Osteoblast (primary cell): ENCODE measurements around the gene PPARGC1A. TPM values are rescaled to one million over a fixed set of nuclear protein-coding genes. Genes with fewer than 3 reads are reported as not detected.

Experiments used
- DNase-seq: peaks from one replicate; pipeline ENCODE4 v3.0.0; 2011; ENCODE audit warnings: low spot score, mixed read lengths; ENCODE audit not compliant: insufficient read length; ENCODE audit errors: missing footprints
- H2AFZ ChIP-seq: 2 replicates; pipeline ENCODE4 v1.6.0; 2011; ENCODE audit warnings: mild to moderate bottlenecking, low read length
- H3K27ac ChIP-seq: 2 replicates; pipeline ENCODE4 v1.5.1; 2011; ENCODE audit warnings: mild to moderate bottlenecking, low read depth, low read length, moderate library complexity
- H3K27me3 ChIP-seq: 2 replicates; pipeline ENCODE4 v1.6.0; 2012; ENCODE audit warnings: mild to moderate bottlenecking, control low read depth, inconsistent platforms, low read length, moderate library complexity; ENCODE audit not compliant: insufficient read depth
- H3K36me3 ChIP-seq: 2 replicates; pipeline ENCODE4 v1.5.1; 2011; ENCODE audit warnings: mild to moderate bottlenecking, low read length, control low read depth, moderate library complexity; ENCODE audit not compliant: insufficient read depth
- H3K4me1 ChIP-seq: 2 replicates; pipeline ENCODE4 v1.5.1; 2011; ENCODE audit warnings: mild to moderate bottlenecking, low read length, control low read depth, moderate library complexity; ENCODE audit not compliant: insufficient read depth
- H3K4me2 ChIP-seq: 2 replicates; pipeline ENCODE4 v1.6.0; 2011; ENCODE audit warnings: mild to moderate bottlenecking, low read length; ENCODE audit not compliant: insufficient read depth
- H3K4me3 ChIP-seq: fragments of 200-600 bp; sonication (generic); 3 replicates; pipeline ENCODE4 v1.5.1; 2012; ENCODE audit warnings: mild to moderate bottlenecking, low read length, inconsistent platforms; ENCODE audit not compliant: insufficient read depth
- H3K79me2 ChIP-seq: 2 replicates; pipeline ENCODE4 v1.6.0; 2012; ENCODE audit warnings: mild to moderate bottlenecking, low read length, control low read depth, inconsistent platforms; ENCODE audit not compliant: insufficient read depth
- H3K9me3 ChIP-seq: 2 replicates; pipeline ENCODE4 v1.5.1; 2011; ENCODE audit warnings: low read depth, low read length, control low read depth
- H4K20me1 ChIP-seq: 2 replicates; pipeline ENCODE4 v1.6.0; 2012; ENCODE audit warnings: mild to moderate bottlenecking, low read length, control low read depth; ENCODE audit not compliant: insufficient read depth
- CTCF ChIP-seq: IDR thresholded peaks from 2 replicates; pipeline ENCODE4 v1.5.1; 2011; ENCODE audit warnings: mild to moderate bottlenecking, low read depth, low read length, moderate library complexity; ENCODE audit errors: extremely low read depth
- total RNA-seq: library from RNA; depleted of rRNA; stranded (reverse); fragments of >200 nt; gene quantifications from 2 replicates; pipeline ENCODE4 v1.2.3, GENCODE V29; 2012

PPARGC1A gene
- total RNA-seq, 1 donor = 2.5 TPM

GRCh38 chr4:23835774-23836478 lies 53.9 kb downstream of the PPARGC1A start:
- H3K4me2 ChIP-seq = no peak overlapping the region
- H3K9me3 ChIP-seq = no peaks in the 10 kb centered on the region
- no peaks in the 10 kb centered on the region for H3K4me1 ChIP-seq
- H3K36me3 ChIP-seq = no peaks in the 10 kb centered on the region
- no peak overlapping the region for H3K4me3 ChIP-seq
- no peaks in the 10 kb centered on the region for H3K27me3 ChIP-seq
- H4K20me1 ChIP-seq = no peaks in the 10 kb centered on the region
- DNase-seq = no peak
- no peak for TF ChIP-seq CTCF
- H3K79me2 ChIP-seq = no peaks in the 10 kb centered on the region
- H2AFZ ChIP-seq = no peak overlapping the region
- no peak overlapping the region for H3K27ac ChIP-seq

DNA sequence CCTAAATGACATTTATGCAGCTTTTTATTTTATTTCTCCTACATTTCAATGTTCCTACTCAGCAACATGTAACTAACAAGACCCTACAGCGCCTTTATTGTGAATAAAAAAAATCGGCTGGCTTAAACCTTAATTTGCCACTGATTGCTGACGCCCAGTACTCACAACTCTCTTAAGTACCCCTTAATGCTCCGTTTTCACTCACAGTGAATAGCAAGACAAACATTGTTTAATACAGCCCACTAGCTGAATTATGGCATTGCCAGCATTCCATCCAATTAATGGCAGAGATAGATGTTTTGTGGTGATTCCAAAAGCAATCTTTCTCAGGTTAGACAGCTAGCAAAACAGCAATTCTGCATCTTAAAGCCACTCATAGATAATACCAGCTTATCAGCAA lies 61.1 kb downstream of the PPARGC1A start:
- TF ChIP-seq CTCF = no peak
- no peaks in the 10 kb centered on the region for H3K36me3 ChIP-seq
- H3K4me2 ChIP-seq = no peak overlapping the region
- no peak overlapping the region for H3K4me3 ChIP-seq
- no peak overlapping the region for H2AFZ ChIP-seq
- no peaks in the 10 kb centered on the region for H3K79me2 ChIP-seq
- H3K27ac ChIP-seq = no peak overlapping the region
- H4K20me1 ChIP-seq = no peaks in the 10 kb centered on the region
- DNase-seq = no peak
- no peaks in the 10 kb centered on the region for H3K27me3 ChIP-seq
- H3K4me1 ChIP-seq = no peaks in the 10 kb centered on the region
- H3K9me3 ChIP-seq = no peaks in the 10 kb centered on the region

- Histone ChIP-seq H3K79me2 (no peaks in the 10 kb centered on the region), H4K20me1 (no peaks in the 10 kb centered on the region), H3K4me3 (no peak overlapping the region), H2AFZ (no peak overlapping the region), H3K36me3 (no peaks in the 10 kb centered on the region), H3K27me3 (no peaks in the 10 kb centered on the region), H3K4me1 (no peaks in the 10 kb centered on the region), H3K9me3 (no peaks in the 10 kb centered on the region), H3K27ac (no peak overlapping the region), H3K4me2 (no peak overlapping the region)
- no peak for DNase-seq
- TF ChIP-seq CTCF = no peak
Measured at GRCh38 chr4:23828020-23828715, 61.7 kb downstream of the PPARGC1A start.

- DNase-seq = no peak
- Histone ChIP-seq H3K4me3 (no peak overlapping the region), H3K9me3 (no peaks in the 10 kb centered on the region), H3K36me3 (no peaks in the 10 kb centered on the region), H3K79me2 (no peaks in the 10 kb centered on the region), H3K4me2 (no peak overlapping the region), H3K4me1 (no peaks in the 10 kb centered on the region), H3K27me3 (no peaks in the 10 kb centered on the region), H2AFZ (no peak overlapping the region), H4K20me1 (no peaks in the 10 kb centered on the region), H3K27ac (no peak overlapping the region)
- no peak for TF ChIP-seq CTCF
Measured at GRCh38 chr4:23822181-23822580, 67.7 kb downstream of the PPARGC1A start.
